DMS153 treated with DMSO at 0.1 percent for 48 hours (cell line): Measurements from ENCODE around the gene STEAP1B.
A peak's percentile ranks its signal among the peaks of the same experiment; 100 is the strongest.
"Not testable (repeated sequence)": the region's sequence is repeated elsewhere in the genome, so short reads cannot be mapped to it uniquely, and the experiment has no call there.

Source experiments
- DNase-seq: peaks from one replicate; lab custom pipeline; 2025; ENCODE audit not compliant: unreplicated experiment; lab: John Stamatoyannopoulos, UW

The STEAP1B gene

GRCh38 chr7:22499044-22499443 lies 944 bp downstream of the STEAP1B start:
- DNase-seq, result no peak

GRCh38 chr7:22496912-22497311 lies 3.1 kb downstream of the STEAP1B start:
- not testable (repeated sequence) for DNase-seq

- DNase-seq, result not testable (repeated sequence)
Observed at GRCh38 chr7:22496296-22496888, 3.6 kb downstream of the STEAP1B start.

GRCh38 chr7:22493160-22493925 lies 6.6 kb downstream of the STEAP1B start:
- DNase-seq, result not testable (repeated sequence)

GRCh38 chr7:22488643-22489462 lies 11.1 kb downstream of the STEAP1B start:
- peak; percentile 98 for DNase-seq

- DNase-seq, result no peak
Observed at GRCh38 chr7:22487978-22488642, 11.9 kb downstream of the STEAP1B start.

- DNase-seq, result no peak
Observed at GRCh38 chr7:22486597-22486996, 13.4 kb downstream of the STEAP1B start.

GRCh38 chr7:22485189-22485588 lies 14.8 kb downstream of the STEAP1B start:
- DNase-seq, result no peak

- no peak for DNase-seq
Observed at GRCh38 chr7:22482503-22482902, 17.5 kb downstream of the STEAP1B start.

- DNase-seq, result peak; percentile 80
Observed at GRCh38 chr7:22481726-22482125, 18.3 kb downstream of the STEAP1B start.

GRCh38 chr7:22480523-22481075 lies 19.4 kb downstream of the STEAP1B start:
- DNase-seq, result no peak

- no peak for DNase-seq
Observed at GRCh38 chr7:22477876-22478450, 22.0 kb downstream of the STEAP1B start.

- DNase-seq, result no peak
Observed at GRCh38 chr7:22477262-22477661, 22.7 kb downstream of the STEAP1B start.

- no peak for DNase-seq
Observed at GRCh38 chr7:22476824-22477223, 23.2 kb downstream of the STEAP1B start.

- no peak for DNase-seq
Observed at GRCh38 chr7:22474645-22475044, 25.3 kb downstream of the STEAP1B start.

GRCh38 chr7:22470981-22471380 lies 29.0 kb downstream of the STEAP1B start:
- no peak for DNase-seq

- DNase-seq, result peak; percentile 99
Observed at GRCh38 chr7:22469371-22470143, 30.4 kb downstream of the STEAP1B start.

- DNase-seq, result no peak
Observed at GRCh38 chr7:22468609-22469008, 31.4 kb downstream of the STEAP1B start.

- DNase-seq, result no peak
Observed at GRCh38 chr7:22464299-22464698, 35.7 kb downstream of the STEAP1B start.
